HG03565 (cell line): ENCODE results near the gene BTC.
"Not testable (repeated sequence)": the region's sequence is repeated elsewhere in the genome, so short reads cannot be mapped to it uniquely, and the experiment has no call there.

Experiments
- ATAC-seq: cut with Tn5 transposase; IDR thresholded peaks from one replicate; pipeline ENCODE4 v1.9.1; 2021; ENCODE audit warnings: mild to moderate bottlenecking, moderate library complexity; ENCODE audit not compliant: unreplicated experiment

Gene BTC

GRCh38 chr4:74758551-74759145 lies 35.7 kb downstream of the BTC start:
- no peak for ATAC-seq

GRCh38 chr4:74757136-74757535 lies 37.2 kb downstream of the BTC start:
- no peak for ATAC-seq

- no peak for ATAC-seq
These were observed 38.8 kb downstream of the BTC start for GRCh38 chr4:74755486-74755885.

GRCh38 chr4:74754218-74754617 lies 40.1 kb downstream of the BTC start:
- ATAC-seq: peak; percentile 76

- ATAC-seq: no peak
These were observed 41.5 kb downstream of the BTC start for GRCh38 chr4:74752798-74753197.

DNA sequence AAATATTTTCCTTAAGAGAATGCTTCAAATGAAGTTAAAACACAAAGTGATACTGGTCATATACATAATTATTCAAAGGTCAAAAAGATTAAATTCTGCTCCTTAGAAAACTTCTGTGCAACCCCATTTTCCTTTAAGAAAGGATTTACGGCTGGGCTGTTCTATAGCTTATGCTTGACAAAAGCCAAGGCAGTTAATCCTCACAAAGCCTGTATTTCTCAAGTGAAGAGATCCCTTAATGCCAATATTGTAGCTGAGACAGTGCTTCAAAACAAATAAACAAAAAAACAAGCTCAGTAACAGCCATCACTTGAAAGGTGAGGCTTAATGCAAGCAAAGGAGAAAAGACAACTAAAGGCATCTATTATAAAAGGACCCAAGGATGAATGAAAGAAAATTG lies 42.5 kb downstream of the BTC start:
- no peak for ATAC-seq

- ATAC-seq: no peak
These were observed 43.1 kb downstream of the BTC start for GRCh38 chr4:74751247-74751646.

DNA sequence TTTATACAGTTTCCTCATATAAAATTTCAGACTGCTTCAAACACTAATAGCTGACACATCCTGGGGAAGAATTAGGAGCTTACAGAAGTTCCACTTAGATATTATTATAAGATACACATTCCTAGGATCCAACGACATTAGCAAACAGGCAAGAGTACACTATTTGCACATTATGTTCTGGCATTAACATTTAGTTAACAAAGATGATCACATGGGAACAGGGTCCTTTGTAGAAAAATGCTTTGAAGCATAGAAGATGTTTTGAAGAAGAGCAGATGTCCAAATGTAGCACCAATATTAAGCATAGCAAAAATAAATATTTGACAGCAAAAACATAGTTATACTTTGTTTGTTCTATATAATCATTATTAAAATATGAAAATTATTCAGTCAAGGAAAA lies 52.1 kb downstream of the BTC start:
- ATAC-seq: no peak

DNA sequence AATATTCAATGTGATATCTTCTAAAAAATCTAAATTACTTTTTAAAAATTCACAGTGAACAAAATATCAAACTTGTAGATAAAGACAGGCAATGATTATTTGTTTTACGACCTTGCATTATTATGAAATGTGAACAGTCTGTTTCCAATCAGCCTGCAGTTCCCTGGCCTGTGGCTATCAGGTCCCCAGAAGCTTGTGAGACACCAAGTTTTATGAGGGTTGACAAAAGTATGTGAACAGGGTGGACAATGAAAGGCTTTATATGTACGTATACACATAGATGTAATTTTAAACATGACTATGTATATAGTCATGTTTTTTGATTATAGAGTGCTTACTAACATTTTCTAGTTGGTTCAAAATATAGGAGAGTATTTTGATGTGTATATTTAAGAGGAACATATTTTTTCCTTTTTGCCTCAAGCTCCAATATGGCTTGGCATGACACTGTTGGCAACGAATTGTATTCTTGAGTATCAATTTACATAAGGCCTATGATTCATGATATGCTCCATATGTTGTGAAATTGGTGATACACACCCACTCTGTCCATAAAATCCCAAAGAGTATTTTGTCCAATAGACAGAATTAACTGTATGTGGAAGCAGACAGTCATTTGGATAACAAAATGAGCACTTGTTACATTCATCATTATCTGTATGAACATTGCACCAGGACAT lies 55.7 kb downstream of the BTC start:
- no peak for ATAC-seq

DNA sequence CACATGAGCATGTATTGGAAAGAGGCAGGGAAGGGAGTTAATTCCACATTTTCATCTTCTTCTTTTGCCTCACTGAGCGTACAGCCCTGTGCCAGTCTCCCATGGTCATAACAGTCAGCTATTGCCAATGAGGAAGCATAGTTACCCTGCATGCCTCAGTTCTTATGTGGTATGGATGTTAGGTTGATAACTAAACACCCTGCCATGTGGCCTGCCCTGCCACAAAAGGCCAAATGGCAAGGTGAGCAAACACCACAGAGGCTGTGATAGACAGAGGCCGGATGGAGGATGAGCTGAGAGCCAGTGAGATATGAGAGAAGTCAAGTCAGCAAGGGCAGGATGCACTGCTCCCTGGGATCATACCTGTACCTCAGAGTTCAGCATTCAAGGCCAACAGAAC lies 59.3 kb downstream of the BTC start:
- no peak for ATAC-seq

GRCh38 chr4:74733756-74734155 lies 60.6 kb downstream of the BTC start:
- ATAC-seq: no peak

DNA sequence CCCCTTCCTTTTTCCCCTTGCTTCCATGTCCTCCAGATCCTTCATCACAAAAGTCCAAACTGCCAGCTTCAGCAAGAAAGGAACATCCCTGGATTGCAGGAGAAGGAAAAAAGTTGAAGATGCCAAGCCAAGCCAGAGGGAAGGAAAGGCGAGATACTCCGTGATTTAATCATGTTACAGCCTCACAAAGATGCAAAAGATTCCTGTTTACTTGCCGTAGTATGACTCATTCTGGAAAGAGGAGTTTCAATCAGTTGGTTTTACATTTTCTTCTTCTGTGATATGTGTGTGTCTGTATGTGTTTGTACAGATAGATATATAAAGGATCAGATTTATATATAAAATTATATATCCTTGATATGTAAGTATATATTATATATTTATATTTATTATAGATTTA lies 69.3 kb downstream of the BTC start:
- no peak for ATAC-seq

DNA sequence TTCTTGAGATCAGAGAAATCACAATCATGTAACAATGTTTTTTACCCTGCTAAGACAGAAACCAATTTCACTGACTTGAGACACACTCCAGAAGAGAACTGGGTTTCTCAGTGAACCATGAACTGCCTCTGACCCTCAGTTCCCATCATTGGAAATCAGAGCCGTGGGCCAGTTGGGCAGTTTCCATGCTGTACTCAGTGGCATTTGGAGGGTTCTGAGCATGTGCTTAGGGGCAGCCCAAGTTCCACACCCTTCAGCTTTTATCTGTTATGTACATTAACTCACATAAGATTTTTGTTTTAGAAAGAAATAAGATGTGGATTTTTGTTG lies 77.9 kb downstream of the BTC start:
- no peak for ATAC-seq

- peak; percentile 91 for ATAC-seq
These were observed 78.5 kb downstream of the BTC start for GRCh38 chr4:74715706-74716435.

GRCh38 chr4:74714611-74715130 lies 79.7 kb downstream of the BTC start:
- ATAC-seq: no peak

DNA sequence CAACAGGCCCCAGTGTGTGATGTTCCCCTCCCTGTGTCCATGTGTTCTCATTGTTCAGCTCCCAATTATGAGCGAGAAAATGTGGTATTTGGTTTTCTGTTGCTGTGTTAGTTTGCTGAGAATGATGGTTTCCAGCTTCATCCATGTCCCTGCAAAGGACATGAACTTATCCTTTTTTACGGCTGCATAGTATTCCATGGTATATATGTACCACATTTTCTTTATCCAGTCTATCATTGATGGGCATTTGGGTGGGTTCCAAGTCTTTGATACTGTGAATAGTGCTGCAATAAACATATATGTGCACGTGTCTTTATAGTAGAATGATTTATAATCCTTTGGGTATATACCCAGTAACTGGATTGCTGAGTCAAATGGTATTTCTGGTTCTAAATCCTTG lies 86.2 kb downstream of the BTC start:
- not testable (repeated sequence) for ATAC-seq
